K562 (cell line): ENCODE measurements around the gene HSPA13. TPM values are rescaled to one million over a fixed set of nuclear protein-coding genes. Genes with fewer than 3 reads are reported as not detected.

Experiments
- BRD9 ChIP-seq: fragments of 450-650 bp; IDR thresholded peaks from 2 replicates; pipeline ENCODE4 v1.6.1; 2018; ENCODE audit warnings: low read depth; ENCODE audit not compliant: partially characterized antibody
- MAZ ChIP-seq, 2 experiments: fragments of 450-650 bp in 1 of 2; sonication (generic) in 1 of 2; formaldehyde crosslinking; IDR thresholded peaks in 1 of 2; conservative IDR thresholded peaks in 1 of 2; 2 replicates each; pipeline versions ENCODE4 v1.4.0 to v1.5.0; 2020; ENCODE audit warnings: mild to moderate bottlenecking in 1 of 2, missing genetic modification reagents in 1 of 2
- PRDM10 ChIP-seq: fragments of 450-650 bp; IDR thresholded peaks from 2 replicates; pipeline ENCODE4 v1.6.1; 2018; ENCODE audit not compliant: partially characterized antibody
- RBM15 ChIP-seq: fragments of 200-400 bp; formaldehyde crosslinking; IDR thresholded peaks from 2 replicates; pipeline ENCODE4 v1.6.1; 2018; ENCODE audit warnings: mild to moderate bottlenecking, low read length, moderate library complexity; ENCODE audit not compliant: insufficient read depth
- SMARCA4 ChIP-seq: fragments of 450-650 bp; IDR thresholded peaks from 2 replicates; pipeline ENCODE4 v1.6.1; 2016
- THAP12 ChIP-seq: fragments of 250-450 bp; sonication (Bioruptor Pico); IDR thresholded peaks from 2 replicates; pipeline ENCODE4 v1.9.0; 2021; ENCODE audit warnings: mild to moderate bottlenecking, inconsistent platforms
- ZBTB26 ChIP-seq: fragments of 450-650 bp; formaldehyde crosslinking; IDR thresholded peaks from 2 replicates; pipeline ENCODE4 v1.4.0; 2022; ENCODE audit warnings: missing genetic modification characterization
- ZBTB40 ChIP-seq, 2 experiments: fragments of 450-650 bp in 1 of 2; sonication (generic) in 1 of 2; formaldehyde crosslinking in 1 of 2; IDR thresholded peaks; 2 replicates each; pipeline versions ENCODE4 v1.7.1 to v1.9.0; 2016 to 2022; ENCODE audit warnings: inconsistent platforms in 1 of 2, mild to moderate bottlenecking in 1 of 2, missing genetic modification reagents in 1 of 2
- ZNF263 ChIP-seq: sonication (generic); formaldehyde crosslinking; IDR thresholded peaks from 2 replicates; pipeline ENCODE4 v1.8.0; 2022; ENCODE audit warnings: mild to moderate bottlenecking, missing genetic modification reagents, borderline replicate concordance
- polyA plus RNA-seq, 8 experiments: library from polyadenylated mRNA; depleted of rRNA in 4 of 8; stranded (reverse) in 5 of 8; unstranded in 3 of 8; fragments of >200 nt; fragmentation: Nextera tagmentation in 2 of 8; fragmentation: Illumina TruSeq in 1 of 8; extraction: Ambion mirVana in 2 of 8; extraction: Trizol in 1 of 8; gene quantifications; 2 replicates each; pipeline versions ENCODE4 v1.2.1 to v1.2.3, GENCODE V29; 2011 to 2014; ENCODE audit warnings: inconsistent platforms in 1 of 8, missing spikeins in 1 of 8
- total RNA-seq, 7 experiments: library from RNA; depleted of rRNA in 6 of 7; stranded (reverse); fragments of >200 nt in 6 of 7; fragmentation: Illumina TruSeq in 2 of 7; extraction: Trizol in 2 of 7; gene quantifications; 2 replicates each; pipeline versions ENCODE4 v1.2.1 to v1.2.3, GENCODE V29; 2011 to 2021; ENCODE audit warnings: low replicate concordance in 1 of 7

The HSPA13 gene
- total and polyA plus RNA-seq, 9 of the 15 experiments (the other 6 are each of a cell fraction or from before 2014, with no cell fraction given): 12.5 to 28.8 (median 23.9) TPM

- TF ChIP-seq PRDM10 (peak; percentile 45), BRD9 (peak; percentile 42), ZBTB40 (IDR thresholded peaks at IDR 0.05) (0 out of 2 replicates have a peak, but pooled peaks have one; percentile 13), ZBTB40 (CRISPR knock-in tag; IDR thresholded peaks at IDR 0.05) (no peak), THAP12 (CRISPR knock-in tag) (no peak), ZBTB26 (CRISPR knock-in tag) (no peak), MAZ (CRISPR knock-in tag; conservative IDR thresholded peaks at IDR 0.05 in 1 of 2, IDR thresholded peaks at IDR 0.05 in 1 of 2) (no peak), SMARCA4 (0 out of 2 replicates have a peak, but pooled peaks have one; percentile 11), ZNF263 (CRISPR knock-in tag) (0 out of 2 replicates have a peak, but pooled peaks have one; percentile 15), RBM15 (no peak)
Measured at GRCh38 chr21:14383596-14384180, 742 bp upstream of the HSPA13 start (continued).
